HG02970 (cell line): ENCODE results near the gene VPREB3.
"Not testable (repeated sequence)": the region's sequence is repeated elsewhere in the genome, so short reads cannot be mapped to it uniquely, and the experiment has no call there.

Experiments
- ATAC-seq: cut with Tn5 transposase; IDR thresholded peaks from one replicate; pipeline ENCODE4 v1.9.1; 2021; ENCODE audit warnings: mild to moderate bottlenecking, moderate library complexity, moderate number of reproducible peaks; ENCODE audit not compliant: unreplicated experiment, low FRiP score

The VPREB3 gene

GRCh38 chr22:23745791-23746190, 8.4 kb downstream of the VPREB3 start:
- no peak for ATAC-seq

- ATAC-seq = no peak
Measured at GRCh38 chr22:23744485-23744884, 9.7 kb downstream of the VPREB3 start.

GRCh38 chr22:23744001-23744400, 10.2 kb downstream of the VPREB3 start:
- ATAC-seq = no peak

- ATAC-seq = no peak
Measured at GRCh38 chr22:23743303-23743705, 10.9 kb downstream of the VPREB3 start.

GRCh38 chr22:23742505-23743264, 11.5 kb downstream of the VPREB3 start:
- ATAC-seq = no peak

- no peak for ATAC-seq
Measured at GRCh38 chr22:23737696-23738095, 16.5 kb downstream of the VPREB3 start.

GRCh38 chr22:23728108-23728507, 26.1 kb downstream of the VPREB3 start:
- not testable (repeated sequence) for ATAC-seq

- no peak for ATAC-seq
Measured at GRCh38 chr22:23722724-23723123, 31.5 kb downstream of the VPREB3 start.

- ATAC-seq = no peak
Measured at GRCh38 chr22:23722160-23722559, 32.1 kb downstream of the VPREB3 start.

GRCh38 chr22:23720855-23721254, 33.4 kb downstream of the VPREB3 start:
- no peak for ATAC-seq

GRCh38 chr22:23718371-23719165, 35.7 kb downstream of the VPREB3 start:
- ATAC-seq = no peak

GRCh38 chr22:23716811-23717801, 37.1 kb downstream of the VPREB3 start:
- peak; percentile 62 for ATAC-seq

GRCh38 chr22:23715806-23716375, 38.3 kb downstream of the VPREB3 start:
- ATAC-seq = no peak

GRCh38 chr22:23714596-23715578, 39.3 kb downstream of the VPREB3 start:
- no peak for ATAC-seq

- no peak for ATAC-seq
Measured at GRCh38 chr22:23713696-23714595, 40.3 kb downstream of the VPREB3 start.

- ATAC-seq = no peak
Measured at GRCh38 chr22:23712256-23712655, 42.0 kb downstream of the VPREB3 start.

GRCh38 chr22:23709107-23709506, 45.1 kb downstream of the VPREB3 start:
- ATAC-seq = no peak

- ATAC-seq = no peak
Measured at GRCh38 chr22:23708270-23708669, 46.0 kb downstream of the VPREB3 start.
